Measurements from ENCODE around the gene GATA5.

GATA5 gene

GRCh38 chr20:62489186-62489931 lies 13.6 kb upstream of the GATA5 start:
- in situ Hi-C loops (cut with MboI; ENCODE audit: low sequenced_read_pairs), result loop anchor here (25.0 kb wide), 1 partner anchor 298 kb away; the partner anchor contains the start of gene MRGBP

DNA sequence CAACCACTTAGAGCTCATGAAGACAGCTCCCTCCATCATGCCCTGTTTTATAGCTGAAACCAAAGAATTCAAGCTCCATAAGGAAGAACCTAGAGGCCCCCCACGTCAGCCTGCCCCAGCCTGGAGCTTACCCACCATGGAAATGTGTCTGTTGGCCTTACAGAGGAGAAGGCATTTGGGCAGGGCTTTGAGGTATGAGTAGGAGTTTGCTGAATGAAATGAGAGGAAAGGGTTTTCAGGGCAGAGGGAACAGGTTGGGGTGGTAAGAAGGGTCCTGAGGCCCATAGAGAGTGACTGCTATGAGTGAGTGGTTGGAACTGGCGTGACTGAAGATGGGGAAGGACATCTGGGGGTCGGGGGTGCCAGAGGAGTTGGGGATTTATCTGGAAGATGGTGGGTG lies 12.7 kb upstream of the GATA5 start:
- in situ Hi-C loops (cut with MboI; ENCODE audit: low sequenced_read_pairs), result loop anchor here (25.0 kb wide), 1 partner anchor 299 kb away; the partner anchor contains the start of gene MRGBP

- in situ Hi-C loops (cut with MboI; ENCODE audit: low sequenced_read_pairs), result loop anchor here (25.0 kb wide), 1 partner anchor 300 kb away; the partner anchor contains the start of gene MRGBP
These were observed 12.0 kb upstream of the GATA5 start for GRCh38 chr20:62487561-62488354.

DNA sequence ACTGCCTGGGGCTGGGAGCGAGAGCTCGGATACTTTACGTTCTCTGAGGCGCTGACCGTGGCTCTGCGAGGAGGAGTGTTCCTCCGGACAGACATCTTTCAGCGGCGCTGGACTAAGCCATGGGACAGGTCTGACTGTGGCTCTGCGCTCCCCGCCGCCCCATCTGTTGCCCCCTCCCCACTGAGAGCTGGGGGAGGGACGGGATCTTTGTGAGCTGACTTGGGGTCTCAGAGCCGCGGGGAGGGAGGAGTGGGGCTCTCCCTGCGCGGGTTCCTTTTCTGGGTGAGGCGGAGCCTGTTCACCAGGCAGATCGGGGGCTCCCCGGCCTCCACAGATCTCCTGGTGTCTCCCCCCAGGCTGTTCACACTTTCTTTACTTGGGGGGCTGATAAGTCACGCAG lies 11.3 kb upstream of the GATA5 start:
- in situ Hi-C loops (cut with MboI; ENCODE audit: low sequenced_read_pairs), result loop anchor here (25.0 kb wide), 1 partner anchor 300 kb away; the partner anchor contains the start of gene MRGBP

DNA sequence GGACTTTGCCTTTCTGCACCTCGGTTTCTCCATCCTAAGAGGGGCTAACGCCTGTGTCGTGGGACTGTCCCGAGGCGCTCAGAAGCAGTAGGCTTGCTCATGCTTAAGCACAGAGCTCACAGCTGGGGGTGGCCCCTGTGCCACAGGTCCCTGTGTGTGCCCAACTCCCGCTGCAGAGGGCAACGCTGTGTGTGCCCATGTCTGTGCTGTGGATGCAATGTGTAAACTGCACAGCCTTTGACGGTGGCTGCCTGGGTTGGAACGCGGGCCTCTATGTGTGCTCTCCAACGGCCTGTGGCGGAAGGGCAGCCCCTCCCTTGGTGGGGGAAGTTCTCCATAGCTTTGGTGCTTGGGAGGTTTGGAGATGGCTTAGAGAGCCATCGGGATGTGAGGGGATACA lies 10.7 kb upstream of the GATA5 start:
- in situ Hi-C loops (cut with MboI; ENCODE audit: low sequenced_read_pairs), result loop anchor here (25.0 kb wide), 1 partner anchor 301 kb away; the partner anchor contains the start of gene MRGBP

GRCh38 chr20:62485701-62486089 lies 9.9 kb upstream of the GATA5 start:
- in situ Hi-C loops (cut with MboI; ENCODE audit: low sequenced_read_pairs), result loop anchor here (25.0 kb wide), 1 partner anchor 302 kb away; the partner anchor contains the start of gene MRGBP

GRCh38 chr20:62485062-62485700 lies 9.4 kb upstream of the GATA5 start:
- in situ Hi-C loops (cut with MboI; ENCODE audit: low sequenced_read_pairs), result loop anchor here (25.0 kb wide), 1 partner anchor 302 kb away; the partner anchor contains the start of gene MRGBP

DNA sequence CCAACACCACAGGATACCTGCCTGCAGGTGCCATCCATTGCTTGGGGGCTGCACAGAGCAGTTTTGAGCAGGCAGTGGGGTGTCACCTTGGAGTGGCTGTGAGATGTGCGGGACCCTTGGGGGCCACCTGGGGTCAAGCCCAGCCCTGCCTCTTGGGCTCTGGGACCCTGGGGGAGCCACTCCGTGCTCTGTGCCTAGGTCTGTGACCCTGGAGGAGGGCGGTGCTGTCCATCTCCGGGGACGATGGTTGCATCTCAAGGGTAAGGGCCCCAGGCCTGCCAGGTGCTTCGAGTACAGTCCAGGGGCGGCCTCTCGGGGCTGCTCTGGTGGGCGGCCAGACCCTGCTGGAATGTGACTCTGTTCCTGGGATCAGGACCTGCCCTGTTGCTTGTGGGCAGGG lies 8.7 kb upstream of the GATA5 start:
- in situ Hi-C loops (cut with MboI; ENCODE audit: low sequenced_read_pairs), result loop anchor here (25.0 kb wide), 1 partner anchor 303 kb away; the partner anchor contains the start of gene MRGBP

- in situ Hi-C loops (cut with MboI; ENCODE audit: low sequenced_read_pairs), result loop anchor here (25.0 kb wide), 1 partner anchor 303 kb away; the partner anchor contains the start of gene MRGBP
These were observed 8.0 kb upstream of the GATA5 start for GRCh38 chr20:62483613-62484458.

- in situ Hi-C loops (cut with MboI; ENCODE audit: low sequenced_read_pairs), result loop anchor here (25.0 kb wide), 1 partner anchor 304 kb away; the partner anchor contains the start of gene MRGBP
These were observed 7.2 kb upstream of the GATA5 start for GRCh38 chr20:62482974-62483373.

- in situ Hi-C loops (cut with MboI; ENCODE audit: low sequenced_read_pairs), result loop anchor here (25.0 kb wide), 1 partner anchor 305 kb away; the partner anchor contains the start of gene MRGBP
These were observed 6.5 kb upstream of the GATA5 start for GRCh38 chr20:62482146-62482809.

DNA sequence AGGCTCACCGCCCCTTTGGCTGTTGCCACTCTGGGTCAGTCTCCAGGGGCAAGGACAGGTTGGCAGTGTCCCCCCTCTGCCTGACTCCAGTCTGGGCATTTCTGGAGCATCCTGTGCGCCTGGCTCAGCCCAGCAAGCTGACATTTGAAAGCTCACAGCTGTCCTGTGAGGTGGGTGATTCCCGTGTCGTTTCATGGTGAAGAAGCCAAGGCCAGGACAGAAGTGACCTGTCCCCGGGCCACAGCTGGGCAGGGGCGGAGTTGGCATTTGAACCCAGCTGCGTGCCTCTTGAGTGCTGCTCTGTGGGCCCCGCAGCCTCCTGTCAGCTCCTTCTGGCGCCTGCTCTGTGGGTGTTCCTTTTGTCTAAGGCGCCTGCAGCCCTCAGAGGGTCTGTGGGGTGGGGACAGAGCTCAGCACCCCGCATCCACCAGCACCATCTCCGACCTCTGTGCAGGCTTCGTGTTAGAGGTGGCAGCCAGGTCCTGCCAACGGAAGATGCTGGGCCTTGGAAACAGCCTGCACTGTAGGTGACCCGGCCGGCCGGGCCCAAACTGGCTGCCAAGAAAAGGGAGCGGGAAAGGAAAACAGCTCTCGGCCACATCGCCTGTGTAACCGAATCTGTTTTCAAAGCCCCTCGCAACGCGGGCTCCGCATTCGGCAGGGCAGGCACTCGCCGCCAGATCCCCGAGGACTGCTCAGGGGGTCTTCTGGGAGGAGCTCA lies 5.8 kb upstream of the GATA5 start:
- in situ Hi-C loops (cut with MboI; ENCODE audit: low sequenced_read_pairs), result loop anchor here (25.0 kb wide), 1 partner anchor 306 kb away; the partner anchor contains the start of gene MRGBP

GRCh38 chr20:62480318-62480717 lies 4.5 kb upstream of the GATA5 start:
- in situ Hi-C loops (cut with MboI; ENCODE audit: low sequenced_read_pairs), result loop anchor here (25.0 kb wide), 1 partner anchor 307 kb away; the partner anchor contains the start of gene MRGBP

DNA sequence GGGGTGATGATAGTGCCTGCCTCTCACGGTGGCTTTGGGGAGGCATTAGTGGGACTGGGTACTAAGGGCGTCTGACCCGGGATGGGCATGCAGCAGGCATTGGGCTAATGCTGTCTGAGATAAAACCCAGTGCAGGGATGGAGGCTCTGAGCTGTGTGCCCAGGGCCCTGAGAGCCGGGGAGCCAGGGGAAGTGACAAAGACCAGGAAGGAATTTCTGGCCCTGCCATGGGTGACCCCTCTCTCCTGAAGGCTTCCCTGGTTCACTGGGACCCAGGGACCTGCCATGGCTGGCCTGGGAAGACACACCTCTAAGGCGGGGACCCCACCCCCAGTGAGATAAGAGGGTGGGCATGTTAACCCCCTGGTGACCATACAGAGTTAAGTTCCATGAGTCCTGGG lies 3.9 kb upstream of the GATA5 start:
- in situ Hi-C loops (cut with MboI; ENCODE audit: low sequenced_read_pairs), result loop anchor here (25.0 kb wide), 1 partner anchor 308 kb away; the partner anchor contains the start of gene MRGBP

- in situ Hi-C loops (cut with MboI; ENCODE audit: low sequenced_read_pairs), result loop anchor here (25.0 kb wide), 1 partner anchor 308 kb away; the partner anchor contains the start of gene MRGBP
These were observed 3.4 kb upstream of the GATA5 start for GRCh38 chr20:62479156-62479555.

DNA sequence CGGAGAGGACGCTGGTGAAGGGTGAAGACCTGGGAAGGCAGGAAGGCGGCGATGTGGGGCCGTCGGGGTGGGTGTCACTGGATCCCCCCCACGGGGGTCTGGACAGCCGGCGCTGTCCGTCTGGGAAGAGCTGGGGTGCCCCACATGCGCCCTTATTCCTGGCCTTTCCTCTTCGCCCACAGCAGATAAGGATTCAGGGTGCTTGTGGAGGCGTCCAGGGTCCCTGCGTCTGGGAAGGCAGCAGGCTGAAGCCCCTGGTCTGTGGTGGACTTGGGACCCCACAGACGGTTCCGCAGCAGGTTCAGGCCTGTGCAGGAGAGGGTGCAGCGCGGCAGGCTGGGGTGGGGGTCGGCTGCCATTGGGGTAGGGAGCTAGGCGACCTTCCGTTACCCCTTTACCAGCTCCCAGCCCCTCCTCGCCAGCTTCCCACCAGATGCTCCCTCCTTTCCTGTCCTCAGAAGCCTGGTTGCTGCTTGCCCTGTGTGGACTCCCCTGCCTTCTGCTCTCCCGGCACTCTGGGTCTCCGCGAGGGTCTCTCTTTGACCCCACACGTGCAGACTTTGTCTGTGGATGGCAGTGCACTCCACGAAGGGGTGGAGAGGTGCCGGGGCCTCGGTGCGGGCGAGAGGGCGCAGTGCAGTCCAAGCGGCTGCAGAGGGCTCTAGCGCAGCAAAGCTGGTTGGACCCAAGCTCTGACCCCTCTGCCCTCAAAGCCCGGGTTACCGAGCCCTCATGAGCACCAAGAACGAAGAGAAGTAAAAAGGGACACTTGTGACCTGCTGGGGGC lies 2.1 kb upstream of the GATA5 start:
- in situ Hi-C loops (cut with MboI; ENCODE audit: low sequenced_read_pairs), result loop anchor here (25.0 kb wide), 1 partner anchor 309 kb away; the partner anchor contains the start of gene MRGBP

DNA sequence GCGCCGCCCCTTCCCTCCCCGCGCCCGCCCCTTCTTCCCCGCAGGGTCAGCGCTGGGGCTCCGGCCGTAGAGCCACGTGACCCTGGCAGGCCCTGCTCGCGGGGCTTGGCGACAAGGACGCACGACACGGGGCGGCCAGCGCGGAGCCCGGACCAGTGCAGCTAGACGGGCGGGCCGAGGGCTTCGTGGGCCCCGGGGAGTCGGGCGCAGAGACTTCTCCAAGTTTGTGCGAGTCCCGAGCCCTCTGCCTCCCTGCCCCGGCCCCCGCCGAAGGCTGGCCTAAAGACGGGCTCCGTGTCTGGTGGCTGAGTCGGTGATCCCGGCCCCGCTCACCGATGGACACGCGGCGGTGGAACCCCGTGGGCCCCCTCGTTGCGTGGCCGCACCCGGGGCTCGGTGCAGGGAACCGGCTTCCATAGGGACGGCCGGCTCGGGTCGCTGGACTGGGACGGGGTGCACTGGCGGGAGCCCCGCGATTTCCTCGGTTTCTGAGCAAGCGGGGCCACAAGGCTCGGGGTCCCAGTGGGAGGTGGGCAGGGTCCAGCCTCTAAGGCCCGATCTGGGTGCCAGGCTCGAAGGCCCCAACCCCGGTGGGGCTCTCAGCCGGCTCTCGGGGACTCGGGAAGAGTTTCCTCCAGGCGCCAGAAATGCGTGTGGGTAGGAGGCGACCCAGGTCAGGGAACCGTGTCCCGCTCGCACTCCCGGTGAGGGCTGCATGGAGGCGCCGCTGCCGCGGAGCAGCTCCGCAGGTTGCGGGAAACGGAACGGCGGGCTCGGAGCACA lies 452 bp upstream of the GATA5 start:
- in situ Hi-C loops (cut with MboI; ENCODE audit: low sequenced_read_pairs), result loop anchor here (25.0 kb wide), 1 partner anchor 311 kb away; the partner anchor contains the start of gene MRGBP
